SK-N-SH treated with all-trans-retinoic acid at 6 μM for 48 hours (cell line): Measurements from ENCODE around the gene APOOL.
A peak's percentile ranks its signal among the peaks of the same experiment; 100 is the strongest.
"Not testable (repeated sequence)": the region's sequence is repeated elsewhere in the genome, so short reads cannot be mapped to it uniquely, and the experiment has no call there.

ENCODE experiments used
- ATAC-seq: fragments of 200-7000 bp; cut with Tn5 transposase; 3 replicates; pipeline ENCODE4 v1.9.1; 2020; ENCODE audit warnings: mild to moderate bottlenecking, moderate library complexity
- ARNTL ChIP-seq: fragments of 450-650 bp; formaldehyde crosslinking; IDR thresholded peaks from 2 replicates; pipeline ENCODE4 v1.5.0; 2020; ENCODE audit warnings: low read depth, mild to moderate bottlenecking, moderate library complexity, borderline replicate concordance
- CREB5 ChIP-seq: fragments of 250-450 bp; sonication (Bioruptor Pico); IDR thresholded peaks from 2 replicates; pipeline ENCODE4 v1.5.1; 2020; ENCODE audit warnings: low read depth, mild to moderate bottlenecking, moderate library complexity
- CSDC2 ChIP-seq: fragments of 250-450 bp; sonication (Bioruptor Pico); IDR thresholded peaks from 2 replicates; pipeline ENCODE4 v1.5.0; 2020; ENCODE audit warnings: mild to moderate bottlenecking, moderate library complexity
- CSRNP3 ChIP-seq: fragments of 250-450 bp; sonication (Bioruptor Pico); IDR thresholded peaks from 2 replicates; pipeline ENCODE4 v1.5.1; 2021; ENCODE audit warnings: mild to moderate bottlenecking, moderate library complexity
- ESRRG ChIP-seq: fragments of 250-450 bp; sonication (Bioruptor Pico); IDR thresholded peaks from 2 replicates; pipeline ENCODE4 v1.6.1; 2021; ENCODE audit warnings: mild to moderate bottlenecking
- GLIS3 ChIP-seq: fragments of 250-450 bp; sonication (Bioruptor Pico); IDR thresholded peaks from 2 replicates; pipeline ENCODE4 v1.5.0; 2020; ENCODE audit warnings: mild to moderate bottlenecking, moderate library complexity
- ISL1 ChIP-seq: fragments of 250-450 bp; sonication (Bioruptor Pico); IDR thresholded peaks from 2 replicates; pipeline ENCODE4 v2.1.2; 2022; ENCODE audit warnings: mild to moderate bottlenecking, moderate library complexity
- PATZ1 ChIP-seq: fragments of 250-450 bp; sonication (Bioruptor Pico); IDR thresholded peaks from 2 replicates; pipeline ENCODE4 v1.8.0; 2020; ENCODE audit warnings: mild to moderate bottlenecking, moderate library complexity, borderline replicate concordance
- POU6F1 ChIP-seq: fragments of 250-450 bp; sonication (Bioruptor Pico); IDR thresholded peaks from 2 replicates; pipeline ENCODE4 v1.8.0; 2021; ENCODE audit warnings: low read depth, mild to moderate bottlenecking, moderate library complexity, borderline replicate concordance
- PPARA ChIP-seq: fragments of 250-450 bp; sonication (Bioruptor Pico); IDR thresholded peaks from 2 replicates; pipeline ENCODE4 v1.5.0; 2020; ENCODE audit warnings: mild to moderate bottlenecking, borderline replicate concordance
- SNAI2 ChIP-seq: fragments of 250-450 bp; sonication (Bioruptor Pico); IDR thresholded peaks from 2 replicates; pipeline ENCODE4 v1.5.0; 2020; ENCODE audit warnings: mild to moderate bottlenecking, moderate library complexity
- TCF4 ChIP-seq: fragments of 250-450 bp; sonication (Bioruptor Pico); IDR thresholded peaks from 2 replicates; pipeline ENCODE4 v1.8.0; 2021; ENCODE audit warnings: mild to moderate bottlenecking, moderate library complexity, borderline replicate concordance
- TOX ChIP-seq: fragments of 250-450 bp; sonication (Bioruptor Pico); IDR thresholded peaks from 2 replicates; pipeline ENCODE4 v1.8.0; 2021; ENCODE audit warnings: mild to moderate bottlenecking, moderate library complexity, borderline replicate concordance
- TSHZ2 ChIP-seq: fragments of 250-450 bp; sonication (Bioruptor Pico); IDR thresholded peaks from 2 replicates; pipeline ENCODE4 v1.5.0; 2020; ENCODE audit warnings: mild to moderate bottlenecking, moderate library complexity
- ZC3H10 ChIP-seq: fragments of 250-450 bp; sonication (Bioruptor Pico); IDR thresholded peaks from 2 replicates; pipeline ENCODE4 v1.5.1; 2021; ENCODE audit warnings: mild to moderate bottlenecking, moderate library complexity
- ZFP30 ChIP-seq: fragments of 450-650 bp; formaldehyde crosslinking; IDR thresholded peaks from 2 replicates; pipeline ENCODE4 v1.5.0; 2022; ENCODE audit warnings: mild to moderate bottlenecking, moderate library complexity
- ZNF70 ChIP-seq: fragments of 450-650 bp; formaldehyde crosslinking; IDR thresholded peaks from 2 replicates; pipeline ENCODE4 v1.5.0; 2020; ENCODE audit warnings: mild to moderate bottlenecking, moderate library complexity

APOOL gene

GRCh38 chrX:85051627-85052026, 48.0 kb downstream of the APOOL start (continued):
- TF ChIP-seq TSHZ2 (CRISPR knock-in tag): no peak
- TF ChIP-seq SNAI2 (CRISPR knock-in tag): no peak
- TF ChIP-seq POU6F1 (CRISPR knock-in tag): no peak

GRCh38 chrX:85052205-85052604, 48.5 kb downstream of the APOOL start:
- TF ChIP-seq ZFP30 (CRISPR knock-in tag): no peak

GRCh38 chrX:85052636-85053343, 49.1 kb downstream of the APOOL start:
- peak; percentile 91 for ATAC-seq
- TF ChIP-seq CREB5 (CRISPR knock-in tag): peak; percentile 56; the same call in 1 of the 2 replicates
- TF ChIP-seq ARNTL (CRISPR knock-in tag): no peak
- peak; percentile 88 for TF ChIP-seq ISL1
- TF ChIP-seq, all 23 proteins: peak for 2

More at GRCh38 chrX:85052205-85052604, 48.5 kb downstream of the APOOL start:
- peak; percentile 51 for ATAC-seq

- ATAC-seq: no peak
- TF ChIP-seq ZC3H10 (no peak), CREB5 (CRISPR knock-in tag) (no peak), TCF4 (CRISPR knock-in tag) (no peak), ISL1 (no peak), CSDC2 (no peak), TOX (CRISPR knock-in tag) (no peak), ARNTL (CRISPR knock-in tag) (no peak), ESRRG (no peak), POU6F1 (CRISPR knock-in tag) (no peak), PPARA (CRISPR knock-in tag) (no peak), GLIS3 (CRISPR knock-in tag) (no peak), ZNF70 (no peak), CSRNP3 (CRISPR knock-in tag) (no peak), PATZ1 (CRISPR knock-in tag) (no peak)
Measured at GRCh38 chrX:85065512-85066198, 62.0 kb downstream of the APOOL start.

GRCh38 chrX:85077247-85077646, 73.6 kb downstream of the APOOL start:
- ATAC-seq: not testable (repeated sequence)
